ENCODE measurements around the gene B3GNT7. TPM values are rescaled to one million over a fixed set of nuclear protein-coding genes. Genes with fewer than 3 reads are reported as not detected.
"Not testable (repeated sequence)": the region's sequence is repeated elsewhere in the genome, so short reads cannot be mapped to it uniquely, and the experiment has no call there.

The B3GNT7 gene
- total and polyA plus RNA-seq, 12 donors, result 2.2 to 71.6 (median 47.7) TPM

DNA sequence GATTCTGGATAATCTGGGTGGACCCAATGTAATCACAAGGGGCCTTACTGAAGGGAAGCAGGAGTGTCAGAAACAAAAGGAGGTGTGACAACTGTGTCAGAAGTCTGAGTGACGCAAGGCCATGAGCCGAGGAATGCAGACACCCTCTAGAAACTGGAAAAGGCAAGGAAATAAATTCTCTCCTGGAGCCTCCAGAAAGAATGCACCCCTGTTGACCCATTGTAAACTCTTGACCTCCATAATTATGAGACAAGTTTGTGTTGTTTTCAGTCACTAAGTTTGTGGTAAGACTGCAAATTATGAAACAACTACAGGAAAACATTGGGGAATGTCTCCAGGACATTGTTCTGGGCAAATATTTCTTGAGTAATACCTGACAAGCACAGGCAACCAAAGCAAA lies 47.3 kb upstream of the B3GNT7 start:
- Histone ChIP-seq H3K4me1 (replicated peaks in 1 of 2) (peaks cover 0 to 8% of the 10 kb centered on the region in 2 donors), H3K27me3 (no peaks in the 10 kb centered on the region), H3K4me3 (no peak overlapping the region), H3K9me3 (replicated peaks in 1 of 3) (no peaks in the 10 kb centered on the region), H3K36me3 (replicated peaks in 1 of 2) (peaks cover 0 to 3% of the 10 kb centered on the region in 2 donors), H3K27ac (no peak overlapping the region)
- intact Hi-C loops (cut with DNase I), result no loop called here
- no peak for TF ChIP-seq POLR2A (IDR thresholded peaks at IDR 0.05)
- TF ChIP-seq, protein P1, sequence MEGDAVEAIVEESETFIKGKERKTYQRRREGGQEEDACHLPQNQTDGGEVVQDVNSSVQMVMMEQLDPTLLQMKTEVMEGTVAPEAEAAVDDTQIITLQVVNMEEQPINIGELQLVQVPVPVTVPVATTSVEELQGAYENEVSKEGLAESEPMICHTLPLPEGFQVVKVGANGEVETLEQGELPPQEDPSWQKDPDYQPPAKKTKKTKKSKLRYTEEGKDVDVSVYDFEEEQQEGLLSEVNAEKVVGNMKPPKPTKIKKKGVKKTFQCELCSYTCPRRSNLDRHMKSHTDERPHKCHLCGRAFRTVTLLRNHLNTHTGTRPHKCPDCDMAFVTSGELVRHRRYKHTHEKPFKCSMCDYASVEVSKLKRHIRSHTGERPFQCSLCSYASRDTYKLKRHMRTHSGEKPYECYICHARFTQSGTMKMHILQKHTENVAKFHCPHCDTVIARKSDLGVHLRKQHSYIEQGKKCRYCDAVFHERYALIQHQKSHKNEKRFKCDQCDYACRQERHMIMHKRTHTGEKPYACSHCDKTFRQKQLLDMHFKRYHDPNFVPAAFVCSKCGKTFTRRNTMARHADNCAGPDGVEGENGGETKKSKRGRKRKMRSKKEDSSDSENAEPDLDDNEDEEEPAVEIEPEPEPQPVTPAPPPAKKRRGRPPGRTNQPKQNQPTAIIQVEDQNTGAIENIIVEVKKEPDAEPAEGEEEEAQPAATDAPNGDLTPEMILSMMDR (IDR thresholded peaks at IDR 0.05), result no peak
- WGBS, 4 donors, result 60 to 78% (median 67%) methylated on average over 2 of the region's 2 CpGs
- peak in 1 of 7 donors; percentile 46 for DNase-seq

DNA sequence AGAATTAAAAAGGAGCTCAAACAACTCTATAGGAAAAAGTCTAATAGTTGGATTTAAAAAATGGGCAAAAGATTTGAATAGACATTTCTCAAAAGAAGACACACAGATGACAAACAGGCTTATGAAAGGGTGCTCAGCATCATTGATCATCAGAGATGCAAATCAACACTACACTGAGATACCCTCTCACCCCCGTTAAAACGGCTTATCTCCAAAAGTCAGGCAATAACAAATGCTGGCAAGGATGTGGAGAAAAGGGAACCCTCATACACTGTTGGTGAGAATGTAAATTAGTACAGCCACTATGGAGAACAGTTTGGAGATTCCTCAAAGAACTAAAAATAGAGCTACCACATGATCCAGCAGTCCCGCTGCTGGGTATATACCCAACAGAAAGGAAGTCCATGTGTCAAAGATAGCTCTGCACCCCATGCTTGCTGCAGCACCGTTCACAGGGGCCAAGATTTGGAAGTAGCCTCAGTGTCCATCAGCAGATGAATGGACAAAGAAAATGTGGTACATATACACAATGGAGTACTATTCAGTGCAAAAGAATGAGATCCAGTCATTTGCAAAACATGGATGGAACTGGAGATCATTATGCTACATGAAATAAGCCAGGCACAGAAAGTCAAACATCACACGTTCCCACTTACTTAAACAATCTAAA lies 46.7 kb upstream of the B3GNT7 start:
- intact Hi-C loops (cut with DNase I), result no loop called here
- no peak for TF ChIP-seq POLR2A (IDR thresholded peaks at IDR 0.05)
- TF ChIP-seq, protein P1 (IDR thresholded peaks at IDR 0.05), result no peak
- Histone ChIP-seq H3K27me3 (no peaks in the 10 kb centered on the region), H3K4me1 (replicated peaks in 1 of 2) (peaks cover 0 to 8% of the 10 kb centered on the region in 2 donors), H3K9me3 (replicated peaks in 1 of 3) (no peaks in the 10 kb centered on the region), H3K36me3 (replicated peaks in 1 of 2) (peaks cover 0 to 3% of the 10 kb centered on the region in 2 donors), H3K4me3 (no peak overlapping the region), H3K27ac (no peak overlapping the region)
- WGBS, 4 donors, result 68 to 75% (median 71%) methylated on average over 5 of the region's 5 CpGs
- peak in 2 of 7 donors; percentile 22 to 49 for DNase-seq

DNA sequence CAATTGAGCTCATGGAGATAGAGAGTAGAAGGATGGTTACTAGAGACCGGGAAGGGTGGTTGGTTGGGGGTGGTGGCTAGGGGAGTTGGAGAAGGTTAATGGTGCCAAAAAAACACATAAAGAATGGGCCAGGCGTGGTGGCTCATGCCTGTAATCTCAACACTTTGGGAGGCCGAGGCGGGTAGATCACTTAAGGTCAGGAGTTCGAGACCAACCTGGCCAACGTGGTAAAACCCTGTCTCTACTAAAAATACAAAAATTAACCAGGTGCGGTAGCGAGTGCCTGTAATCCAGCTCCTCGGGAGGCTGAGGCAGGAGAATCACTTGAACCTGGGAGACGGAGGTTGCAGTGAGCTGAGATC lies 46.2 kb upstream of the B3GNT7 start:
- H3K4me3 ChIP-seq; H3K27me3 ChIP-seq; H3K27ac ChIP-seq; intact Hi-C loops (cut with DNase I); H3K4me1 ChIP-seq (replicated peaks in 1 of 2); H3K36me3 ChIP-seq (replicated peaks in 1 of 2); H3K9me3 ChIP-seq (replicated peaks in 1 of 3): not testable (repeated sequence)
- DNase-seq, result peak in 1 of 7 donors; percentile 43
- WGBS, 4 donors, result 95 to 98% (median 97%) methylated on average over 10 of the region's 10 CpGs

DNA sequence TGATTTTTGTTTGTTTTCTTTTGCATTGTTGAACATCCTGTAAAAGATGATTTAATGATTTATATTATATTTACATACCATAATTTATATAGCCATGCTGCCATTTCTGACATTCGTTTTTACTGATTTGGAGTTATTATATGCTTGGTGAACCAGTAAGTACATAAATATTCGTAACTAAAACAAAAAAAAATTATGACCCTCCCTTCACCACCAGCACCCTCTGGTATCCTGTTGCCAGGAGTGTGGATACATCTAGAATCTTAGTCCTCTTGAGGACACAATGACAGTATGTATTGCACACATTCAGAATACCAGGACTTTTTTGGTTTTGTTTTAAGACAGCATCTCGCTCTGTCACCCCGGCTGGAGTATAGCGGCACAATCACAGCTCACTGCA lies 43.9 kb upstream of the B3GNT7 start:
- Histone ChIP-seq H3K36me3 (replicated peaks in 1 of 2) (no peaks in the 10 kb centered on the region), H3K27ac (no peak overlapping the region), H3K4me3 (no peak overlapping the region), H3K27me3 (no peaks in the 10 kb centered on the region), H3K9me3 (replicated peaks in 1 of 3) (no peaks in the 10 kb centered on the region), H3K4me1 (replicated peaks in 1 of 2) (peaks cover 0 to 8% of the 10 kb centered on the region in 2 donors)
- WGBS, 4 donors, result 88 to 94% (median 94%) methylated on average over 5 of the region's 5 CpGs
- DNase-seq, result no peak
- TF ChIP-seq, protein P1 (IDR thresholded peaks at IDR 0.05), result no peak
- no peak for TF ChIP-seq POLR2A (IDR thresholded peaks at IDR 0.05)
- intact Hi-C loops (cut with DNase I), result no loop called here

DNA sequence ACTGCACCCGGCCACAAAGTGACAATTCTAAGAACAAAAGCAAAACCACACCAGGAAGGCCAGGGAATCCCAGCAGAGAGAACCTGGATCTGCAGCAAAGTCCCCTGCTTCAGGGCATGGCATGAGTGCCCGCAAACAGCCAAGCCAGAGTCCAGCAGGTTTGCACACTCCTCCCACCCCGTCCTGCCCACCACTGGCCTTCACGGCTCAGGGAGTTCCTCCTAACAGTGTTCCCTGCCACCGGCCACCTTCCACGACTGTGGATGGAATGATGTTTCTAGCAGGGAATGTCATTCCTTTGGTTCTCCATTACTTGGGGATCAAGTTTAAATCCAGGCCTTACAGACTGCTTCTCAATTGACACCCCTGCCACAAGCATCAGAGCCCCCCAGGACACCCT lies 42.0 kb upstream of the B3GNT7 start:
- no peak for TF ChIP-seq POLR2A (IDR thresholded peaks at IDR 0.05)
- TF ChIP-seq, protein P1 (IDR thresholded peaks at IDR 0.05), result no peak
- Histone ChIP-seq H3K4me3 (no peak overlapping the region), H3K27me3 (no peaks in the 10 kb centered on the region), H3K4me1 (replicated peaks in 1 of 2) (no peaks in the 10 kb centered on the region), H3K9me3 (replicated peaks in 1 of 3) (no peaks in the 10 kb centered on the region), H3K36me3 (replicated peaks in 1 of 2) (no peaks in the 10 kb centered on the region), H3K27ac (no peak overlapping the region)
- WGBS, 4 donors, result 95 to 98% (median 96%) methylated on average over 5 of the region's 6 CpGs; no CpG with 5 or more reads in 1 of the 4 donors
- intact Hi-C loops (cut with DNase I), result no loop called here
- DNase-seq, result no peak
